K562 (cell line): ENCODE results near the gene GALNT12. TPM values are rescaled to one million over a fixed set of nuclear protein-coding genes. Genes with fewer than 3 reads are reported as not detected.
A peak's percentile ranks its signal among the peaks of the same experiment; 100 is the strongest.

Source experiments
- ATAC-seq: fragments of 200-7000 bp; cut with Tn5 transposase; 3 replicates; pipeline ENCODE4 v1.9.1; 2020; ENCODE audit warnings: moderate library complexity
- BruUV-seq: library from RNA; stranded (reverse); fragments of 400-500 nt; replicated peaks from 2 replicates; lab custom pipeline; 2021; lab: Mats Ljungman, UMichigan
- CTCF ChIA-PET: fragments of 300-600 bp; formaldehyde crosslinking; extraction: SDS; loops from one replicate; lab custom pipeline; 2021; ENCODE audit warnings: low intra/inter-chr PET ratio; lab: Yijun Ruan, JAX
- POLR2A ChIA-PET: fragments of 300-600, 350-650 bp; sonication (Branson Sonifier 250); formaldehyde crosslinking; extraction: SDS; loops from one replicate; lab custom pipeline; 2021; ENCODE audit warnings: antibody characterized with exemption, inconsistent platforms; lab: Yijun Ruan, JAX
- DNase-seq, 4 experiments: peaks; one replicate each; pipeline versions ENCODE4 v3.0.0 to v3.0.0-alpha.2; 2011 to 2018; ENCODE audit warnings: low spot score in 3 of 4, mixed read lengths in 3 of 4; ENCODE audit errors: extremely low read depth in 1 of 4
- FAIRE-seq: peaks from 2 replicates; lab custom pipeline; 2011; peaks lifted over from hg19 to GRCh38; lab: Jason Lieb, UNC
- H2AFZ ChIP-seq: 2 replicates; pipeline ENCODE4 v1.6.0; 2011; ENCODE audit warnings: low read depth, low read length, control low read depth, inconsistent platforms
- H3K27ac ChIP-seq: fragments of 200-600 bp; 3 replicates; pipeline ENCODE4 v1.8.0; 2011; ENCODE audit warnings: low read depth, mild to moderate bottlenecking, control low read depth, inconsistent platforms, low read length, moderate library complexity, mixed read lengths; ENCODE audit errors: extremely low read depth
- H3K27me3 ChIP-seq, 2 experiments: fragments of 300-600 bp in 1 of 2; 2 replicates in 1 of 2; 3 replicates in 1 of 2; pipeline versions ENCODE4 v1.6.0 to v1.8.0; 2011; ENCODE audit warnings: inconsistent platforms in 2 of 2, low read length in 2 of 2, mild to moderate bottlenecking in 1 of 2, mixed read lengths in 1 of 2, moderate library complexity in 1 of 2; ENCODE audit not compliant: control insufficient read depth in 2 of 2, insufficient read depth in 2 of 2
- H3K36me3 ChIP-seq: fragments of 300-600 bp; 3 replicates; pipeline ENCODE4 v1.8.0; 2011; ENCODE audit warnings: mild to moderate bottlenecking, low read length, inconsistent platforms; ENCODE audit not compliant: control insufficient read depth, insufficient read depth
- H3K4me1 ChIP-seq, 2 experiments: fragments of 200-600 bp in 1 of 2; replicated peaks in 1 of 2; 2 replicates in 1 of 2; 3 replicates in 1 of 2; pipeline versions ENCODE4 v1.5.1 to v1.8.0; 2011; ENCODE audit warnings: inconsistent platforms in 2 of 2, low read length in 2 of 2, mild to moderate bottlenecking in 1 of 2, mixed read lengths in 1 of 2, moderate library complexity in 1 of 2; ENCODE audit not compliant: control insufficient read depth in 2 of 2, insufficient read depth in 2 of 2
- H3K4me2 ChIP-seq: 2 replicates; pipeline ENCODE4 v1.6.1; 2011; ENCODE audit warnings: low read length, control low read depth, inconsistent platforms, mixed read lengths; ENCODE audit not compliant: insufficient read depth
- H3K4me3 ChIP-seq: fragments of 200-600 bp; sonication (generic), shearing (Covaris generic); 2 replicates; pipeline ENCODE4 v1.5.1; 2016; ENCODE audit warnings: control low read depth, inconsistent platforms
- H3K79me2 ChIP-seq: fragments of 200-600 bp; 3 replicates; pipeline ENCODE4 v1.8.0; 2011; ENCODE audit warnings: low read length, inconsistent platforms; ENCODE audit not compliant: control insufficient read depth, insufficient read depth
- H3K9ac ChIP-seq, 2 experiments: 2 replicates each; pipeline versions ENCODE4 v1.6.0 to v1.6.1; 2011; ENCODE audit warnings: low read depth in 2 of 2, low read length in 2 of 2, control low read depth in 1 of 2, inconsistent platforms in 1 of 2, mild to moderate bottlenecking in 1 of 2, mixed read lengths in 1 of 2; ENCODE audit not compliant: insufficient read depth in 1 of 2
- H3K9me1 ChIP-seq: one replicate; pipeline ENCODE4 v1.6.0; 2011; ENCODE audit warnings: inconsistent platforms, mild to moderate bottlenecking, low read length, moderate library complexity; ENCODE audit not compliant: control insufficient read depth, insufficient read depth
- H3K9me3 ChIP-seq: replicated peaks from 2 replicates; pipeline ENCODE4 v1.5.1; 2011; ENCODE audit warnings: low read depth, low read length, inconsistent platforms; ENCODE audit not compliant: control insufficient read depth, insufficient read depth
- H4K20me1 ChIP-seq: replicated peaks from 2 replicates; pipeline ENCODE4 v1.6.1; 2011; ENCODE audit warnings: low read length, inconsistent platforms, mixed read lengths; ENCODE audit not compliant: control insufficient read depth, insufficient read depth
- ARID2 ChIP-seq: fragments of 450-650 bp; IDR thresholded peaks from 2 replicates; pipeline ENCODE4 v1.6.1; 2017; ENCODE audit warnings: antibody characterized with exemption, mild to moderate bottlenecking
- CBFB ChIP-seq: sonication (generic); formaldehyde crosslinking; IDR thresholded peaks from 2 replicates; pipeline ENCODE4 v1.4.0; 2020; ENCODE audit warnings: mild to moderate bottlenecking, missing genetic modification reagents
- ELK1 ChIP-seq: sonication (generic); formaldehyde crosslinking; IDR thresholded peaks from 2 replicates; pipeline ENCODE4 v1.8.1; 2022; ENCODE audit warnings: missing genetic modification reagents
- MED1 ChIP-seq: sonication (generic); formaldehyde crosslinking; IDR thresholded peaks from 2 replicates; pipeline ENCODE4 v1.8.1; 2023; ENCODE audit warnings: missing genetic modification reagents, borderline replicate concordance
- MTA1 ChIP-seq: fragments of 450-650 bp; IDR thresholded peaks from 2 replicates; pipeline ENCODE4 v1.6.1; 2017; ENCODE audit warnings: borderline replicate concordance
- POLR2G ChIP-seq: fragments of 200-400 bp; formaldehyde crosslinking; IDR thresholded peaks from 2 replicates; pipeline ENCODE4 v1.6.1; 2017; ENCODE audit warnings: low read depth, mild to moderate bottlenecking, antibody characterized with exemption, low read length, moderate library complexity
- RERE ChIP-seq: sonication (generic); formaldehyde crosslinking; IDR thresholded peaks from 2 replicates; pipeline ENCODE4 v1.8.0; 2023; ENCODE audit warnings: missing genetic modification reagents, mild to moderate bottlenecking, borderline replicate concordance
- TAF1 ChIP-seq: IDR thresholded peaks from 2 replicates; pipeline ENCODE4 v1.6.1; 2011; ENCODE audit warnings: mild to moderate bottlenecking, low read length, moderate library complexity; ENCODE audit not compliant: insufficient read depth, control insufficient read depth, severe bottlenecking; ENCODE audit errors: extremely low read depth
- TAL1 ChIP-seq: fragments of 450-650 bp; IDR thresholded peaks from 2 replicates; pipeline ENCODE4 v1.6.1; 2016; ENCODE audit warnings: mild to moderate bottlenecking
- TEAD2 ChIP-seq: fragments of 450-650 bp; IDR thresholded peaks from 2 replicates; pipeline ENCODE4 v1.6.1; 2016; ENCODE audit warnings: missing genetic modification characterization, control low read depth, missing compliant biosample characterization
- ZNF282 ChIP-seq: sonication (generic); formaldehyde crosslinking; IDR thresholded peaks from 2 replicates; pipeline ENCODE4 v1.8.1; 2023; ENCODE audit warnings: missing genetic modification reagents
- ZNF436 ChIP-seq: fragments of 250-450, 450-650 bp; sonication (Bioruptor Pico); formaldehyde crosslinking; IDR thresholded peaks from 2 replicates; pipeline ENCODE4 v1.7.0; 2020; ENCODE audit warnings: mild to moderate bottlenecking
- WGBS: fragments of 100-300 bp; shearing (Covaris generic); methylation state at CpG from one replicate; pipeline ENCODE4 v1.1.6; 2016; ENCODE audit warnings: low coverage, mixed read lengths; ENCODE audit not compliant: insufficient coverage; ENCODE audit errors: missing lambda C conversion rate; 5-methylcytosine and 5-hydroxymethylcytosine counted together
- in situ Hi-C: fragments of 300-500 bp; cut with MboI; formaldehyde crosslinking; loops from 4 replicates; pipeline ENCODE4 v1.15.0; 2018; ENCODE audit warnings: inconsistent platforms, mixed read lengths
- intact Hi-C: fragments of 100-400 bp; cut with micrococcal nuclease; formaldehyde crosslinking; loops from 2 replicates; pipeline ENCODE4 v1.14.2; 2022
- polyA plus RNA-seq, 8 experiments: library from polyadenylated mRNA; depleted of rRNA in 4 of 8; stranded (reverse) in 5 of 8; unstranded in 3 of 8; fragments of >200 nt; fragmentation: Nextera tagmentation in 2 of 8; fragmentation: Illumina TruSeq in 1 of 8; extraction: Ambion mirVana in 2 of 8; extraction: Trizol in 1 of 8; gene quantifications; 2 replicates each; pipeline versions ENCODE4 v1.2.1 to v1.2.3, GENCODE V29; 2011 to 2014; ENCODE audit warnings: inconsistent platforms in 1 of 8, missing spikeins in 1 of 8
- total RNA-seq, 7 experiments: library from RNA; depleted of rRNA in 6 of 7; stranded (reverse); fragments of >200 nt in 6 of 7; fragmentation: Illumina TruSeq in 2 of 7; extraction: Trizol in 2 of 7; gene quantifications; 2 replicates each; pipeline versions ENCODE4 v1.2.1 to v1.2.3, GENCODE V29; 2011 to 2021; ENCODE audit warnings: low replicate concordance in 1 of 7

GALNT12 gene
- total and polyA plus RNA-seq, 9 of the 15 experiments (the other 6 are each of a cell fraction or from before 2014, with no cell fraction given): 29.7 to 82.9 (median 44.2) TPM

DNA sequence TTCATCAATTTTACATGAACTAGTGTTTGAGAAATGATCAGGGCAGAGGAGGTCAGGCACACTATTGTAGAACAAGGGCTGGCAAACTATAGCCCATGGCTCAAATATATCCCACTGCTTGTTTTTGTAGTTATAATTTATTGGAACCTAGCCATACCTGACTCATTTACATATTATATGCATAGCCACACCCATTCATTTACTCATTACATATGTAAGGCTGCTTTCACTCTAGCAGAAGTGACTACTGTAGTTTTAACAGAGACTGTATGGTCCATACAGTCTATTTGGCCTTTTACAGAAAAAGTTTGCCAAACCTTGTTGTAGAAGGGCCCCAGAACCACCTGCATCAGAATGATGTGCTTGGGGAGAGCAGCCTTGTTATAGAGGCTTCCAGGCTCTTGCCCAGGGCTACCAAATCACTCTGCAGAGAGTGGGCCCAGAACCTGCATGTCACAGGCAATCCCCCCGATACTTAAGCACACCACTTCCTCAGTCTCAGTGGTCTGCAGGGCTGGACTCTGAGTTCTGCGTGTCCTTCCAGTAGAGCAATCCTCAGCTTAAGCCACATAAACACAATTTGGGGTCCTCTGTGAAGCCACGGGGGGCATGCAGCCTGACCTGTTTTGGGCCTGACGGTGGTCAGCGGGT lies 17.9 kb upstream of the GALNT12 start (continued):
- TF ChIP-seq RERE (CRISPR knock-in tag): no peak

- peaks cover 58% of the 10 kb centered on the region for H3K79me2 ChIP-seq
- in situ Hi-C loops (loop anchor here (25.0 kb wide), 1 partner anchor 878 kb away; the partner anchor contains the start of gene TRMO), intact Hi-C loops (loop anchor here (2.0 kb wide), 1 partner anchor 209 kb away; no protein-coding TSS in a partner anchor)
- peaks cover 30 to 32% of the 10 kb centered on the region in 2 experiments; a peak in 4 of 5 replicates for H3K4me1 ChIP-seq
- ChIA-PET CTCF (interaction anchor here (0.8 kb wide), 1 partner anchor 866 kb away, joined by 3 read pairs; no protein-coding TSS in a partner anchor), POLR2A (interaction anchor here (0.8 kb wide), 1 partner anchor 19 kb away, joined by 4 read pairs; no protein-coding TSS in a partner anchor)
- FAIRE-seq (no peak), ATAC-seq (no peak), DNase-seq (no peak)
- no peaks in the 10 kb centered on the region for H3K27me3 ChIP-seq
- H3K9me3 ChIP-seq: no peaks in the 10 kb centered on the region
- peaks cover 25% of the 10 kb centered on the region for H4K20me1 ChIP-seq
- H3K36me3 ChIP-seq: peaks cover 81% of the 10 kb centered on the region
- 92% methylated on average over 20 of the region's 25 CpGs for WGBS
- no peak overlapping the region for H3K4me3 ChIP-seq
- H3K9ac ChIP-seq: peak overlapping the region in 1 of 2 experiments; percentile 40; a peak in 1 of 4 replicates
- no TSS peak for BruUV-seq
- H3K27ac ChIP-seq: no peak overlapping the region
- H2AFZ ChIP-seq: no peak overlapping the region
- H3K4me2 ChIP-seq: no peak overlapping the region
- peaks cover 17% of the 10 kb centered on the region for H3K9me1 ChIP-seq
- TF ChIP-seq ZNF436 (CRISPR knock-in tag): no peak
- TF ChIP-seq POLR2G: peak; percentile 72
- TF ChIP-seq TAL1: no peak
- TF ChIP-seq ZNF282: no peak
- TF ChIP-seq CBFB (CRISPR knock-in tag): no peak
- TF ChIP-seq TEAD2 (tag): no peak
- no peak for TF ChIP-seq ARID2
- no peak for TF ChIP-seq TAF1
- no peak for TF ChIP-seq MTA1
- no peak for TF ChIP-seq ELK1
- 0 out of 2 replicates have a peak, but pooled peaks have one; percentile 2 for TF ChIP-seq MED1 (CRISPR knock-in tag)
These were observed 17.2 kb upstream of the GALNT12 start for GRCh38 chr9:98790134-98790841.
